WTC11 (cell line): ENCODE data around the gene RYR1. TPM values are rescaled to one million over a fixed set of nuclear protein-coding genes. Genes with fewer than 3 reads are reported as not detected.
A peak's percentile ranks its signal among the peaks of the same experiment; 100 is the strongest.
"Not testable (repeated sequence)": the region's sequence is repeated elsewhere in the genome, so short reads cannot be mapped to it uniquely, and the experiment has no call there.

Experiments
- ATAC-seq: fragments of 200-7000 bp; cut with Tn5 transposase; 2 replicates; pipeline ENCODE4 v1.10.0; 2021; ENCODE audit warnings: mild to moderate bottlenecking, moderate library complexity
- CTCF ChIA-PET: fragments of 300-600 bp; sonication (Branson Sonifier 250); formaldehyde crosslinking; loops from one replicate; lab custom pipeline; 2021; ENCODE audit warnings: antibody characterized with exemption; lab: Charles Lee
- POLR2A ChIA-PET: fragments of 350-600 bp; sonication (Branson Sonifier 250); formaldehyde crosslinking; loops from one replicate; lab custom pipeline; 2021; ENCODE audit warnings: antibody characterized with exemption; lab: Charles Lee
- DNase-seq: peaks from one replicate; pipeline ENCODE4 v3.0.0; 2021; ENCODE audit warnings: low spot score
- H3K27ac Mint-ChIP-seq: 2 replicates; pipeline ENCODE4 v1.8.0; 2021; ENCODE audit warnings: mixed read lengths
- H3K27me3 Mint-ChIP-seq: 2 replicates; pipeline ENCODE4 v1.8.0; 2021; ENCODE audit warnings: low read depth, mild to moderate bottlenecking, moderate library complexity, mixed read lengths
- H3K36me3 Mint-ChIP-seq: 2 replicates; pipeline ENCODE4 v1.8.0; 2021; ENCODE audit warnings: mixed read lengths
- H3K4me1 Mint-ChIP-seq: 2 replicates; pipeline ENCODE4 v1.8.0; 2022; ENCODE audit warnings: mixed read lengths
- H3K4me3 Mint-ChIP-seq: 2 replicates; pipeline ENCODE4 v1.8.0; 2021; ENCODE audit warnings: mild to moderate bottlenecking, moderate library complexity, mixed read lengths
- H3K9me3 Mint-ChIP-seq: 2 replicates; pipeline ENCODE4 v1.8.0; 2021; ENCODE audit warnings: mixed read lengths
- CREB1 ChIP-seq: sonication (generic); formaldehyde crosslinking; IDR thresholded peaks from 2 replicates; pipeline ENCODE4 v1.8.0; 2023; ENCODE audit warnings: mild to moderate bottlenecking, missing genetic modification reagents
- GRHL2 ChIP-seq: fragments of 250-450 bp; sonication (Bioruptor Pico); IDR thresholded peaks from 2 replicates; pipeline ENCODE4 v1.8.0; 2022; ENCODE audit warnings: mild to moderate bottlenecking, moderate library complexity; ENCODE audit not compliant: insufficient replicate concordance, severe bottlenecking
- JUN ChIP-seq: sonication (generic); formaldehyde crosslinking; IDR thresholded peaks from 2 replicates; pipeline ENCODE4 v1.8.0; 2023; ENCODE audit warnings: mild to moderate bottlenecking, missing genetic modification reagents
- NFYB ChIP-seq: sonication (generic); formaldehyde crosslinking; conservative IDR thresholded peaks from 2 replicates; pipeline ENCODE4 v1.8.0; 2022; ENCODE audit warnings: low read depth, missing genetic modification reagents
- SMAD3 ChIP-seq: sonication (generic); formaldehyde crosslinking; IDR thresholded peaks from 2 replicates; pipeline ENCODE4 v1.8.0; 2022; ENCODE audit warnings: missing genetic modification reagents, mild to moderate bottlenecking, borderline replicate concordance
- SMAD4 ChIP-seq: sonication (generic); formaldehyde crosslinking; IDR thresholded peaks from 2 replicates; pipeline ENCODE4 v1.8.0; 2022; ENCODE audit warnings: mild to moderate bottlenecking, missing genetic modification reagents
- SP1 ChIP-seq: sonication (generic); formaldehyde crosslinking; conservative IDR thresholded peaks from 2 replicates; pipeline ENCODE4 v1.8.1; 2022; ENCODE audit warnings: missing genetic modification reagents
- TCF7 ChIP-seq: sonication (generic); formaldehyde crosslinking; IDR thresholded peaks from 2 replicates; pipeline ENCODE4 v1.8.0; 2022; ENCODE audit warnings: mild to moderate bottlenecking, low read depth, missing genetic modification reagents, moderate library complexity
- TP53 ChIP-seq: sonication (generic); formaldehyde crosslinking; IDR thresholded peaks from 2 replicates; pipeline ENCODE4 v1.8.1; 2023; ENCODE audit warnings: mild to moderate bottlenecking, missing genetic modification reagents
- ZBTB21 ChIP-seq: sonication (generic); formaldehyde crosslinking; IDR thresholded peaks from 2 replicates; pipeline ENCODE4 v1.8.1; 2023; ENCODE audit warnings: mild to moderate bottlenecking, missing genetic modification reagents, borderline replicate concordance
- ZNF121 ChIP-seq: sonication (generic); formaldehyde crosslinking; IDR thresholded peaks from 2 replicates; pipeline ENCODE4 v1.8.0; 2023; ENCODE audit warnings: missing genetic modification reagents
- ZNF396 ChIP-seq: fragments of 250-450 bp; sonication (Bioruptor Pico); IDR thresholded peaks from 2 replicates; pipeline ENCODE4 v1.8.0; 2021; ENCODE audit warnings: mild to moderate bottlenecking, moderate library complexity, borderline replicate concordance
- total RNA-seq: library from RNA; stranded (reverse); gene quantifications from 3 replicates; pipeline ENCODE4 v1.2.3, GENCODE V29; 2021
- TF ChIP-seq, protein P1 (sequence below): sonication (generic); formaldehyde crosslinking; IDR thresholded peaks from 2 replicates; pipeline ENCODE4 v1.8.1; 2022; ENCODE audit warnings: missing genetic modification reagents, borderline replicate concordance
- TF ChIP-seq, protein P2 (sequence below): sonication (generic); formaldehyde crosslinking; conservative IDR thresholded peaks from 2 replicates; pipeline ENCODE4 v1.8.1; 2022; ENCODE audit warnings: mild to moderate bottlenecking, missing genetic modification reagents
- TF ChIP-seq, protein P3 (sequence below): sonication (generic); formaldehyde crosslinking; IDR thresholded peaks from 2 replicates; pipeline ENCODE4 v1.8.1; 2023; ENCODE audit warnings: mild to moderate bottlenecking, missing genetic modification reagents
- TF ChIP-seq, protein P4 (sequence below): fragments of 250-450 bp; sonication (Bioruptor Pico); IDR thresholded peaks from 2 replicates; pipeline ENCODE4 v1.9.0; 2021; ENCODE audit warnings: mild to moderate bottlenecking, borderline replicate concordance
- TF ChIP-seq, protein P5 (sequence below): fragments of 250-450 bp; sonication (Bioruptor Pico); IDR thresholded peaks from 2 replicates; pipeline ENCODE4 v2.1.2; 2022; ENCODE audit warnings: mild to moderate bottlenecking, moderate library complexity

Gene RYR1
- total RNA-seq, 1 experiment from 2014 or later, result 24.2 TPM

DNA sequence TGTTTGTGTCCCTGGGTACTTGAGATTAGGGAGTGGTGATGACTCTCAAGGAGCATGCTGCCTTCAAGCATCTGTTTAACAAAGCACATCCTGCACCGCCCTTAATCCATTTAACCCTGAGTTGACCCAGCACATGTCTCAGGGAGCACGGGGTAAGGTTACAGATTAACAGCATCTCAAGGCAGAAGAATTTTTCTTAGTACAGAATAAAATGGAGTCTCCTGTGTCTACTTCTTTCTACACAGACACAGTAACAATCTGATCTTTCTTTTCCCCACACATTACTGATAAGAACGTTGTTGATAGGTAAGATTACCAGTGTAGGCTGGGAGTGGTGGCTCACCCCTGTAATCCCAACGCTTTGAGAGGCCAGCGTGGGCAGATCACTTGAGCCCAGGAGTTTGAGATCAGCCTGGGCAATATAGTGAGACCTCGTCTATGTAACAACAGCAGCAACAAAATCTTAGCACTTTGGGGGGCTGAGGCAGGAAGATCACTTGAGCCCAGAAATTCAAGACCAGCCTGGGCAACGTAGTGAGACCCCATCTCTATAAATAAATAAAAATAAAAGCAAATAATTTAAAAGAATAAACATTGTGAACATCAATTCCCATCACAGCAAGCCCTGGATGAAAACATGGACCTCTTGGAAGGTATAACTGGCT is 198.5 kb downstream of the RYR1 start:
- H3K4me3 Mint-ChIP-seq, DNase-seq, CTCF ChIA-PET, ATAC-seq, H3K27me3 Mint-ChIP-seq, H3K9me3 Mint-ChIP-seq, POLR2A ChIA-PET: not testable (repeated sequence)
- peak; percentile 36; the same call in 1 of the 2 replicates for TF ChIP-seq ZNF121 (CRISPR knock-in tag)
- Mint-ChIP-seq H3K4me1 (peaks cover 29% of the 10 kb centered on the region), H3K27ac (peak overlapping the region; percentile 57), H3K36me3 (peaks cover 65% of the 10 kb centered on the region)

DNA sequence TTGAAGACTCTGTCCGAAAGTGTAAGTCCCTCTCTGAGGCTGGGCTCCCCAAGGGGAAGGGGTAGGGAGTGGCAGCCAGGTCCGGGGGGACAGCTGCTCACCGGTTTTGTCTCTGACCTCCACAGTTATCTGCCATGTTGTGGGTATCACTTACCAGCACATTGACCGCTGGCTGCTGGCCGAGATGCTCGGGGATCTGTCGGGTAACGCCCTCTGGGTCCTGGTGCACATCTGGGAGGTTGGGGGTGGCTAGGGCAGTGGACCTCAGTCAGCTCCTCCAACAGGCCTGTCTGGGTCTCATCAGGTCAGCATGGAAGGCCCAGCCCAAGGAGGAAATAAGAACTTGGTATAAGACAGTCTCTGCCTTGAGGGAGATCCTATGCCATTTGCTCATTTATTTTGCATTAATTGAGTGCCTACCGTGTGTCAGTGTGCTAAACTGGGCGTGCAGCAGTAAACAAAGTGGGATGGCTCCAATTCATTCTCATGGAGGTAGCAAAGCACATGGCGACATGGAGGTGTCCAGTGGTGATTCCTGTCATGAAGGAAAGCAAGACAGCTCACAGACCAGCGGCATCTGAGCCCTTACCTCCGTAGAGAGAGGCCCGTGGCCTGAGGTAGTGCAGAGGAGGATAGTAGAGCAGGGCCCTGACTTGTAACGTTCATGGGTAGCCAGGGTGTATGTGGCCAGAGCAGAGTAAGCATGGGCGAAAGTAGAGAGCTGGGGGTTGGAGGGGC is 199.2 kb downstream of the RYR1 start:
- peak overlapping the region; percentile 29; the same call in 1 of the 2 replicates for H3K27ac Mint-ChIP-seq
- ATAC-seq (no peak), DNase-seq (no peak)
- no peaks in the 10 kb centered on the region for H3K27me3 Mint-ChIP-seq
- ChIA-PET POLR2A (no interaction called here), CTCF (interaction anchor here (5.0 kb wide), 1 partner anchor 230 kb away, joined by 74 read pairs; the partner anchor contains the start of gene FAM98C)
- peaks cover 62% of the 10 kb centered on the region for H3K36me3 Mint-ChIP-seq
- TF ChIP-seq ZBTB21, result no peak
- TF ChIP-seq TCF7 (CRISPR knock-in tag), result no peak
- TF ChIP-seq TP53, result no peak
- TF ChIP-seq, protein P1, sequence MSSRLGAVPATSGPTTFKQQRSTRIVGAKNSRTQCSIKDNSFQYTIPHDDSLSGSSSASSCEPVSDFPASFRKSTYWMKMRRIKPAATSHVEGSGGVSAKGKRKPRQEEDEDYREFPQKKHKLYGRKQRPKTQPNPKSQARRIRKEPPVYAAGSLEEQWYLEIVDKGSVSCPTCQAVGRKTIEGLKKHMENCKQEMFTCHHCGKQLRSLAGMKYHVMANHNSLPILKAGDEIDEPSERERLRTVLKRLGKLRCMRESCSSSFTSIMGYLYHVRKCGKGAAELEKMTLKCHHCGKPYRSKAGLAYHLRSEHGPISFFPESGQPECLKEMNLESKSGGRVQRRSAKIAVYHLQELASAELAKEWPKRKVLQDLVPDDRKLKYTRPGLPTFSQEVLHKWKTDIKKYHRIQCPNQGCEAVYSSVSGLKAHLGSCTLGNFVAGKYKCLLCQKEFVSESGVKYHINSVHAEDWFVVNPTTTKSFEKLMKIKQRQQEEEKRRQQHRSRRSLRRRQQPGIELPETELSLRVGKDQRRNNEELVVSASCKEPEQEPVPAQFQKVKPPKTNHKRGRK (CRISPR knock-in tag), result no peak
- no peak for TF ChIP-seq ZNF396 (CRISPR knock-in tag)
- TF ChIP-seq, protein P2, sequence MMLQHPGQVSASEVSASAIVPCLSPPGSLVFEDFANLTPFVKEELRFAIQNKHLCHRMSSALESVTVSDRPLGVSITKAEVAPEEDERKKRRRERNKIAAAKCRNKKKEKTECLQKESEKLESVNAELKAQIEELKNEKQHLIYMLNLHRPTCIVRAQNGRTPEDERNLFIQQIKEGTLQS (CRISPR knock-in tag), result no peak
- TF ChIP-seq ZNF121 (CRISPR knock-in tag), result no peak
- no peak for TF ChIP-seq JUN (CRISPR knock-in tag)
- no peak for TF ChIP-seq NFYB (CRISPR knock-in tag)
- no peak for TF ChIP-seq SP1 (CRISPR knock-in tag)
- TF ChIP-seq SMAD3 (CRISPR knock-in tag), result no peak
- TF ChIP-seq CREB1 (CRISPR knock-in tag), result no peak
- TF ChIP-seq, protein P3, sequence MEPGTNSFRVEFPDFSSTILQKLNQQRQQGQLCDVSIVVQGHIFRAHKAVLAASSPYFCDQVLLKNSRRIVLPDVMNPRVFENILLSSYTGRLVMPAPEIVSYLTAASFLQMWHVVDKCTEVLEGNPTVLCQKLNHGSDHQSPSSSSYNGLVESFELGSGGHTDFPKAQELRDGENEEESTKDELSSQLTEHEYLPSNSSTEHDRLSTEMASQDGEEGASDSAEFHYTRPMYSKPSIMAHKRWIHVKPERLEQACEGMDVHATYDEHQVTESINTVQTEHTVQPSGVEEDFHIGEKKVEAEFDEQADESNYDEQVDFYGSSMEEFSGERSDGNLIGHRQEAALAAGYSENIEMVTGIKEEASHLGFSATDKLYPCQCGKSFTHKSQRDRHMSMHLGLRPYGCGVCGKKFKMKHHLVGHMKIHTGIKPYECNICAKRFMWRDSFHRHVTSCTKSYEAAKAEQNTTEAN, result no peak
- TF ChIP-seq GRHL2, result no peak
- no peak for TF ChIP-seq SMAD4 (CRISPR knock-in tag)
- TF ChIP-seq, protein P4, sequence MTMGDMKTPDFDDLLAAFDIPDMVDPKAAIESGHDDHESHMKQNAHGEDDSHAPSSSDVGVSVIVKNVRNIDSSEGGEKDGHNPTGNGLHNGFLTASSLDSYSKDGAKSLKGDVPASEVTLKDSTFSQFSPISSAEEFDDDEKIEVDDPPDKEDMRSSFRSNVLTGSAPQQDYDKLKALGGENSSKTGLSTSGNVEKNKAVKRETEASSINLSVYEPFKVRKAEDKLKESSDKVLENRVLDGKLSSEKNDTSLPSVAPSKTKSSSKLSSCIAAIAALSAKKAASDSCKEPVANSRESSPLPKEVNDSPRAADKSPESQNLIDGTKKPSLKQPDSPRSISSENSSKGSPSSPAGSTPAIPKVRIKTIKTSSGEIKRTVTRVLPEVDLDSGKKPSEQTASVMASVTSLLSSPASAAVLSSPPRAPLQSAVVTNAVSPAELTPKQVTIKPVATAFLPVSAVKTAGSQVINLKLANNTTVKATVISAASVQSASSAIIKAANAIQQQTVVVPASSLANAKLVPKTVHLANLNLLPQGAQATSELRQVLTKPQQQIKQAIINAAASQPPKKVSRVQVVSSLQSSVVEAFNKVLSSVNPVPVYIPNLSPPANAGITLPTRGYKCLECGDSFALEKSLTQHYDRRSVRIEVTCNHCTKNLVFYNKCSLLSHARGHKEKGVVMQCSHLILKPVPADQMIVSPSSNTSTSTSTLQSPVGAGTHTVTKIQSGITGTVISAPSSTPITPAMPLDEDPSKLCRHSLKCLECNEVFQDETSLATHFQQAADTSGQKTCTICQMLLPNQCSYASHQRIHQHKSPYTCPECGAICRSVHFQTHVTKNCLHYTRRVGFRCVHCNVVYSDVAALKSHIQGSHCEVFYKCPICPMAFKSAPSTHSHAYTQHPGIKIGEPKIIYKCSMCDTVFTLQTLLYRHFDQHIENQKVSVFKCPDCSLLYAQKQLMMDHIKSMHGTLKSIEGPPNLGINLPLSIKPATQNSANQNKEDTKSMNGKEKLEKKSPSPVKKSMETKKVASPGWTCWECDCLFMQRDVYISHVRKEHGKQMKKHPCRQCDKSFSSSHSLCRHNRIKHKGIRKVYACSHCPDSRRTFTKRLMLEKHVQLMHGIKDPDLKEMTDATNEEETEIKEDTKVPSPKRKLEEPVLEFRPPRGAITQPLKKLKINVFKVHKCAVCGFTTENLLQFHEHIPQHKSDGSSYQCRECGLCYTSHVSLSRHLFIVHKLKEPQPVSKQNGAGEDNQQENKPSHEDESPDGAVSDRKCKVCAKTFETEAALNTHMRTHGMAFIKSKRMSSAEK (CRISPR knock-in tag), result no peak
- TF ChIP-seq, protein P5, sequence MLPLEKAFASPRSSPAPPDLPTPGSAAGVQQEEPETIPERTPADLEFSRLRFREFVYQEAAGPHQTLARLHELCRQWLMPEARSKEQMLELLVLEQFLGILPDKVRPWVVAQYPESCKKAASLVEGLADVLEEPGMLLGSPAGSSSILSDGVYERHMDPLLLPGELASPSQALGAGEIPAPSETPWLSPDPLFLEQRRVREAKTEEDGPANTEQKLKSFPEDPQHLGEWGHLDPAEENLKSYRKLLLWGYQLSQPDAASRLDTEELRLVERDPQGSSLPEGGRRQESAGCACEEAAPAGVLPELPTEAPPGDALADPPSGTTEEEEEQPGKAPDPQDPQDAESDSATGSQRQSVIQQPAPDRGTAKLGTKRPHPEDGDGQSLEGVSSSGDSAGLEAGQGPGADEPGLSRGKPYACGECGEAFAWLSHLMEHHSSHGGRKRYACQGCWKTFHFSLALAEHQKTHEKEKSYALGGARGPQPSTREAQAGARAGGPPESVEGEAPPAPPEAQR (CRISPR knock-in tag), result no peak
- peaks cover 34% of the 10 kb centered on the region for H3K4me1 Mint-ChIP-seq
- H3K9me3 Mint-ChIP-seq, result no peaks in the 10 kb centered on the region
- no peak overlapping the region for H3K4me3 Mint-ChIP-seq
